Measurements from ENCODE around the gene HTD2.
"Not testable (repeated sequence)": the region's sequence is repeated elsewhere in the genome, so short reads cannot be mapped to it uniquely, and the experiment has no call there.

GRCh38 chr3:58273362-58273761 is 33.0 kb upstream of the HTD2 start:
- not testable (repeated sequence) for TF ChIP-seq YY1 (IDR thresholded peaks at IDR 0.05; ENCODE audit: insufficient read depth, insufficient read length); ZNF274 (IDR thresholded peaks at IDR 0.05; ENCODE audit: low read depth, low read length); SUZ12 (IDR thresholded peaks at IDR 0.05; ENCODE audit: extremely low read depth, insufficient read depth, insufficient read length)

Data from NT2/D1 (cell line).